HCT116 (cell line): ENCODE results near the gene C1orf116. TPM values are rescaled to one million over a fixed set of nuclear protein-coding genes. Genes with fewer than 3 reads are reported as not detected.

Experiments used
- ATAC-seq: fragments of 200-7000 bp; cut with Tn5 transposase; 2 replicates; pipeline ENCODE4 v1.9.1; 2020; ENCODE audit warnings: mild to moderate bottlenecking, moderate library complexity
- BruUV-seq: library from RNA; stranded (reverse); fragments of 400-500 nt; replicated peaks from 2 replicates; lab custom pipeline; 2021; lab: Mats Ljungman, UMichigan
- CTCF ChIA-PET: fragments of 300-600 bp; sonication (Branson Sonifier 250); formaldehyde crosslinking; loops from one replicate; lab custom pipeline; 2021; ENCODE audit warnings: antibody characterized with exemption; lab: Charles Lee
- POLR2A ChIA-PET: fragments of 300-600, 350-600 bp; sonication (Branson Sonifier 250); formaldehyde crosslinking; loops from one replicate; lab custom pipeline; 2021; ENCODE audit warnings: antibody characterized with exemption; lab: Charles Lee
- RAD21 ChIA-PET, 2 experiments: fragments of 300-600 bp; sonication (Branson Sonifier 250); formaldehyde crosslinking; loops; one replicate each; lab custom pipeline; 2023; ENCODE audit warnings: low total read pairs in 2 of 2; ENCODE audit not compliant: uncharacterized antibody in 2 of 2, unreplicated experiment in 2 of 2, low non-redundant PET in 1 of 2; lab: Charles Lee
- DNase-seq: peaks from one replicate; pipeline ENCODE4 v3.0.0-alpha.2; 2010; ENCODE audit warnings: low read depth, low spot score
- H2AFZ ChIP-seq: fragments of 200-600 bp; shearing (Covaris generic), sonication (generic); 2 replicates; pipeline ENCODE4 v1.6.1; 2017; ENCODE audit warnings: low read depth, mixed run types, mixed read lengths, antibody characterized with exemption, low read length; ENCODE audit not compliant: poor library complexity, severe bottlenecking
- H3K27ac ChIP-seq: 2 replicates; pipeline ENCODE4 v1.5.1; 2012; ENCODE audit warnings: low read depth, low read length
- H3K27me3 ChIP-seq: fragments of 200-600 bp; sonication (generic); 2 replicates; pipeline ENCODE4 v1.6.1; 2016; ENCODE audit warnings: mixed run types, low read length, mixed read lengths; ENCODE audit not compliant: insufficient read depth
- H3K36me3 ChIP-seq, 2 experiments: fragments of 200-500 bp in 1 of 2; fragments of 200-600 bp in 1 of 2; sonication (Bioruptor generic) in 1 of 2; sonication (generic) in 1 of 2; 2 replicates each; pipeline versions ENCODE4 v1.5.1 to v1.6.1; 2014 to 2016; ENCODE audit warnings: low read length in 2 of 2, inconsistent platforms in 1 of 2, mixed read lengths in 1 of 2, mixed run types in 1 of 2; ENCODE audit not compliant: insufficient read depth in 2 of 2, control insufficient read depth in 1 of 2
- H3K4me1 ChIP-seq, 2 experiments: fragments of 200-600 bp in 1 of 2; sonication (generic) in 1 of 2; 2 replicates each; pipeline versions ENCODE4 v1.5.1 to v1.6.1; 2012 to 2017; ENCODE audit warnings: low read length in 2 of 2, inconsistent platforms in 1 of 2, mild to moderate bottlenecking in 1 of 2, mixed read lengths in 1 of 2, mixed run types in 1 of 2, moderate library complexity in 1 of 2; ENCODE audit not compliant: insufficient read depth in 2 of 2, control insufficient read depth in 1 of 2
- H3K4me2 ChIP-seq: fragments of 200-600 bp; sonication (generic); 2 replicates; pipeline ENCODE4 v1.6.1; 2017; ENCODE audit warnings: mixed run types, low read length, mixed read lengths
- H3K4me3 ChIP-seq, 2 experiments: fragments of 200-600 bp in 1 of 2; sonication (generic) in 1 of 2; replicated peaks in 1 of 2; 2 replicates each; pipeline ENCODE4 v1.5.1; 2011 to 2016; ENCODE audit warnings: low read length in 2 of 2, control low read depth in 1 of 2, low read depth in 1 of 2, mild to moderate bottlenecking in 1 of 2, mixed read lengths in 1 of 2, mixed run types in 1 of 2
- H3K79me2 ChIP-seq: fragments of 200-600 bp; sonication (generic); 2 replicates; pipeline ENCODE4 v1.6.1; 2017; ENCODE audit warnings: mild to moderate bottlenecking, mixed run types, low read length, moderate library complexity, mixed read lengths; ENCODE audit not compliant: insufficient read depth
- H3K9ac ChIP-seq: fragments of 200-600 bp; sonication (generic); 2 replicates; pipeline ENCODE4 v1.6.1; 2016; ENCODE audit warnings: low read length, mixed read lengths
- H3K9me2 ChIP-seq: fragments of 200-600 bp; sonication (generic), shearing (Covaris generic); 2 replicates; pipeline ENCODE4 v1.6.1; 2017; ENCODE audit warnings: mixed run types, mild to moderate bottlenecking, moderate library complexity; ENCODE audit not compliant: insufficient read depth
- H3K9me3 ChIP-seq, 2 experiments: fragments of 200-500 bp in 1 of 2; fragments of 200-600 bp in 1 of 2; sonication (Bioruptor generic) in 1 of 2; sonication (generic) in 1 of 2; 2 replicates each; pipeline ENCODE4 v1.6.1; 2014 to 2017; ENCODE audit warnings: low read length in 2 of 2, mixed read lengths in 2 of 2, inconsistent platforms in 1 of 2, low read depth in 1 of 2, mild to moderate bottlenecking in 1 of 2, mixed run types in 1 of 2, moderate library complexity in 1 of 2; ENCODE audit not compliant: control insufficient read depth in 1 of 2, insufficient read depth in 1 of 2
- H4K20me1 ChIP-seq: fragments of 200-600 bp; sonication (generic), shearing (Covaris generic); 2 replicates; pipeline ENCODE4 v1.6.1; 2017; ENCODE audit warnings: mixed run types, mild to moderate bottlenecking, moderate library complexity; ENCODE audit not compliant: insufficient read depth
- ATF3 ChIP-seq: IDR thresholded peaks from 2 replicates; pipeline ENCODE4 v1.6.1; 2012
- CBX3 ChIP-seq: IDR thresholded peaks from 2 replicates; pipeline ENCODE4 v1.6.1; 2012; ENCODE audit warnings: low read depth
- ELF1 ChIP-seq: IDR thresholded peaks from 2 replicates; pipeline ENCODE4 v1.6.1; 2012; ENCODE audit warnings: low read depth, borderline replicate concordance
- EZH2phosphoT487 ChIP-seq: fragments of 200-600 bp; IDR thresholded peaks from 2 replicates; pipeline ENCODE4 v1.6.1; 2018; ENCODE audit warnings: antibody characterized with exemption, borderline replicate concordance
- FOSL1 ChIP-seq: IDR thresholded peaks from 2 replicates; pipeline ENCODE4 v1.6.1; 2012; ENCODE audit warnings: low read depth
- JUND ChIP-seq: IDR thresholded peaks from 2 replicates; pipeline ENCODE4 v1.6.1; 2012
- MAX ChIP-seq: IDR thresholded peaks from 2 replicates; pipeline ENCODE4 v1.6.1; 2012
- POLR2AphosphoS5 ChIP-seq: IDR thresholded peaks from 2 replicates; pipeline ENCODE4 v1.6.1; 2011; ENCODE audit warnings: mild to moderate bottlenecking, low read depth, low read length, moderate library complexity
- TCF7L2 ChIP-seq: IDR thresholded peaks from 2 replicates; pipeline ENCODE4 v1.7.0; 2011; ENCODE audit warnings: borderline replicate concordance, inconsistent platforms; ENCODE audit not compliant: insufficient read depth, insufficient read length; ENCODE audit errors: extremely low read depth
- YY1 ChIP-seq: IDR thresholded peaks from 2 replicates; pipeline ENCODE4 v1.6.1; 2011; ENCODE audit warnings: low read length, low read depth, moderate library complexity, mild to moderate bottlenecking; ENCODE audit not compliant: insufficient replicate concordance; ENCODE audit errors: extremely low read depth
- ZFX ChIP-seq: fragments of 450-650 bp; IDR thresholded peaks from 2 replicates; pipeline ENCODE4 v1.6.1; 2017
- ZNF274 ChIP-seq: fragments of 200-500 bp; sonication (Bioruptor generic); IDR thresholded peaks from 2 replicates; pipeline ENCODE4 v1.6.1; 2014; ENCODE audit warnings: mild to moderate bottlenecking, low read depth, low read length, inconsistent platforms
- intact Hi-C: fragments of 100-400 bp; cut with micrococcal nuclease; formaldehyde crosslinking; loops from 2 replicates; pipeline ENCODE4 v1.10.0; 2022
- total RNA-seq: library from RNA; stranded (reverse); gene quantifications from one replicate; pipeline ENCODE4 v1.2.1, GENCODE V29; 2021; ENCODE audit not compliant: unreplicated experiment
- TF ChIP-seq, protein P1 (sequence below), 3 experiments: fragments of 200-600 bp in 1 of 3; sonication (generic) in 1 of 3; IDR thresholded peaks in 2 of 3; conservative IDR thresholded peaks in 1 of 3; 2 replicates each; pipeline ENCODE4 v1.5.1; 2012 to 2017; ENCODE audit warnings: low read depth in 2 of 3, low read length in 2 of 3, antibody characterized with exemption in 1 of 3, borderline replicate concordance in 1 of 3, control low read depth in 1 of 3, mild to moderate bottlenecking in 1 of 3, mixed read lengths in 1 of 3, mixed run types in 1 of 3, moderate library complexity in 1 of 3; ENCODE audit not compliant: insufficient read depth in 1 of 3

The C1orf116 gene
- total RNA-seq, 1 experiment from 2014 or later = 3.6 TPM

DNA sequence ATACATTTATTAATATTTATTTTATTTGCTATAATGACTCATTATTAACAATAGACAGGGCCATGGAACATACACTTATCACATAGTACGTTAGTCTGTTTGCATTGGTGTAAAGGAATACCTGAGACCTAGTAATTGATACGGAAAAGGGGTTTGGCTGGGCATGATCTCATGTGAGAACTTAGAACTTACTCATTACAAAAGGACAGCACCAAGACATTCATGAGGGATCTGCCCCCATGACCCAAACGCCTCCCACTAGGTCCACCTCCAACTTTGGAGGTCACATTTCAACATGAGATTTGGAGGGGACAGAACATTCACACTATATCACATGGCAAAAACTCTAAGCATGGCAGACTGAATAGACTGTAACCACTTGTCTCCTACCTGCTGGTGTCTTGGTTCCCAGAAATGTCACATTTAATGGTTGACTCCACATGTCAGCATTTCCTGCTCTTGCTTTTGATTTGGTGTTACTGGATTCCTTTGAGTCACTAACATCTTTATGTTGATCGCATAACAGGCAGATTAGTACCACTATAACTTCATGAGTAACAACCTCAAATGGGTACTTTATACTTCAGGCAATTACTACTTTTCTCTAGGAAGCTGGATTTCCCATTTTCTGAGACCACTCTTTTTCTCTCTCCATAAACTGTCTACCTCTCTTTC is 3.5 kb upstream of the C1orf116 start:
- Histone ChIP-seq H3K9me2 (no peaks in the 10 kb centered on the region), H4K20me1 (no peaks in the 10 kb centered on the region), H3K79me2 (no peaks in the 10 kb centered on the region; the same call in 1 of the 2 replicates), H3K27me3 (no peaks in the 10 kb centered on the region), H3K4me1 (peaks cover 22 to 60% of the 10 kb centered on the region in 2 experiments), H3K4me3 (no peak overlapping the region), H3K9me3 (no peaks in the 10 kb centered on the region), H3K9ac (no peak overlapping the region), H3K4me2 (no peak overlapping the region), H3K27ac (no peak overlapping the region), H2AFZ (no peak overlapping the region), H3K36me3 (no peaks in the 10 kb centered on the region)
- ChIA-PET POLR2A (no interaction called here), CTCF (no interaction called here), RAD21 (no interaction called here)
- BruUV-seq = no TSS peak
- no peak for DNase-seq
- intact Hi-C loops = no loop called here
- no peak for ATAC-seq
- TF ChIP-seq, protein P1, sequence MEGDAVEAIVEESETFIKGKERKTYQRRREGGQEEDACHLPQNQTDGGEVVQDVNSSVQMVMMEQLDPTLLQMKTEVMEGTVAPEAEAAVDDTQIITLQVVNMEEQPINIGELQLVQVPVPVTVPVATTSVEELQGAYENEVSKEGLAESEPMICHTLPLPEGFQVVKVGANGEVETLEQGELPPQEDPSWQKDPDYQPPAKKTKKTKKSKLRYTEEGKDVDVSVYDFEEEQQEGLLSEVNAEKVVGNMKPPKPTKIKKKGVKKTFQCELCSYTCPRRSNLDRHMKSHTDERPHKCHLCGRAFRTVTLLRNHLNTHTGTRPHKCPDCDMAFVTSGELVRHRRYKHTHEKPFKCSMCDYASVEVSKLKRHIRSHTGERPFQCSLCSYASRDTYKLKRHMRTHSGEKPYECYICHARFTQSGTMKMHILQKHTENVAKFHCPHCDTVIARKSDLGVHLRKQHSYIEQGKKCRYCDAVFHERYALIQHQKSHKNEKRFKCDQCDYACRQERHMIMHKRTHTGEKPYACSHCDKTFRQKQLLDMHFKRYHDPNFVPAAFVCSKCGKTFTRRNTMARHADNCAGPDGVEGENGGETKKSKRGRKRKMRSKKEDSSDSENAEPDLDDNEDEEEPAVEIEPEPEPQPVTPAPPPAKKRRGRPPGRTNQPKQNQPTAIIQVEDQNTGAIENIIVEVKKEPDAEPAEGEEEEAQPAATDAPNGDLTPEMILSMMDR (IDR thresholded peaks at IDR 0.05 in 2 of 3, conservative IDR thresholded peaks at IDR 0.05 in 1 of 3; ENCODE audit: borderline replicate concordance in 1 of 3, insufficient read depth in 1 of 3, low read depth in 2 of 3, low read length in 2 of 3) = no peak
- TF ChIP-seq POLR2AphosphoS5 = no peak
- TF ChIP-seq ZNF274 = no peak
- TF ChIP-seq MAX = no peak
- TF ChIP-seq JUND = no peak
- no peak for TF ChIP-seq EZH2phosphoT487
- no peak for TF ChIP-seq CBX3
- no peak for TF ChIP-seq TCF7L2
- TF ChIP-seq ZFX = no peak
- TF ChIP-seq YY1 = no peak
- no peak for TF ChIP-seq FOSL1
- TF ChIP-seq ATF3 = no peak
- TF ChIP-seq ELF1 = no peak
